HCT116 (cell line): ENCODE data around the gene TF. TPM values are rescaled to one million over a fixed set of nuclear protein-coding genes. Genes with fewer than 3 reads are reported as not detected.

Experiments used
- ATAC-seq: fragments of 200-7000 bp; cut with Tn5 transposase; 2 replicates; pipeline ENCODE4 v1.9.1; 2020; ENCODE audit warnings: mild to moderate bottlenecking, moderate library complexity
- BruUV-seq: library from RNA; stranded (reverse); fragments of 400-500 nt; replicated peaks from 2 replicates; lab custom pipeline; 2021; lab: Mats Ljungman, UMichigan
- CTCF ChIA-PET: fragments of 300-600 bp; sonication (Branson Sonifier 250); formaldehyde crosslinking; loops from one replicate; lab custom pipeline; 2021; ENCODE audit warnings: antibody characterized with exemption; lab: Charles Lee
- POLR2A ChIA-PET: fragments of 300-600, 350-600 bp; sonication (Branson Sonifier 250); formaldehyde crosslinking; loops from one replicate; lab custom pipeline; 2021; ENCODE audit warnings: antibody characterized with exemption; lab: Charles Lee
- RAD21 ChIA-PET, 2 experiments: fragments of 300-600 bp; sonication (Branson Sonifier 250); formaldehyde crosslinking; loops; one replicate each; lab custom pipeline; 2023; ENCODE audit warnings: low total read pairs in 2 of 2; ENCODE audit not compliant: uncharacterized antibody in 2 of 2, unreplicated experiment in 2 of 2, low non-redundant PET in 1 of 2; lab: Charles Lee
- DNase-seq: peaks from one replicate; pipeline ENCODE4 v3.0.0-alpha.2; 2010; ENCODE audit warnings: low read depth, low spot score
- H2AFZ ChIP-seq: fragments of 200-600 bp; shearing (Covaris generic), sonication (generic); 2 replicates; pipeline ENCODE4 v1.6.1; 2017; ENCODE audit warnings: low read depth, mixed run types, mixed read lengths, antibody characterized with exemption, low read length; ENCODE audit not compliant: poor library complexity, severe bottlenecking
- H3K27ac ChIP-seq: 2 replicates; pipeline ENCODE4 v1.5.1; 2012; ENCODE audit warnings: low read depth, low read length
- H3K27me3 ChIP-seq: fragments of 200-600 bp; sonication (generic); 2 replicates; pipeline ENCODE4 v1.6.1; 2016; ENCODE audit warnings: mixed run types, low read length, mixed read lengths; ENCODE audit not compliant: insufficient read depth
- H3K36me3 ChIP-seq, 2 experiments: fragments of 200-500 bp in 1 of 2; fragments of 200-600 bp in 1 of 2; sonication (Bioruptor generic) in 1 of 2; sonication (generic) in 1 of 2; 2 replicates each; pipeline versions ENCODE4 v1.5.1 to v1.6.1; 2014 to 2016; ENCODE audit warnings: low read length in 2 of 2, inconsistent platforms in 1 of 2, mixed read lengths in 1 of 2, mixed run types in 1 of 2; ENCODE audit not compliant: insufficient read depth in 2 of 2, control insufficient read depth in 1 of 2
- H3K4me1 ChIP-seq, 2 experiments: fragments of 200-600 bp in 1 of 2; sonication (generic) in 1 of 2; 2 replicates each; pipeline versions ENCODE4 v1.5.1 to v1.6.1; 2012 to 2017; ENCODE audit warnings: low read length in 2 of 2, inconsistent platforms in 1 of 2, mild to moderate bottlenecking in 1 of 2, mixed read lengths in 1 of 2, mixed run types in 1 of 2, moderate library complexity in 1 of 2; ENCODE audit not compliant: insufficient read depth in 2 of 2, control insufficient read depth in 1 of 2
- H3K4me2 ChIP-seq: fragments of 200-600 bp; sonication (generic); 2 replicates; pipeline ENCODE4 v1.6.1; 2017; ENCODE audit warnings: mixed run types, low read length, mixed read lengths
- H3K4me3 ChIP-seq, 2 experiments: fragments of 200-600 bp in 1 of 2; sonication (generic) in 1 of 2; replicated peaks in 1 of 2; 2 replicates each; pipeline ENCODE4 v1.5.1; 2011 to 2016; ENCODE audit warnings: low read length in 2 of 2, control low read depth in 1 of 2, low read depth in 1 of 2, mild to moderate bottlenecking in 1 of 2, mixed read lengths in 1 of 2, mixed run types in 1 of 2
- H3K79me2 ChIP-seq: fragments of 200-600 bp; sonication (generic); 2 replicates; pipeline ENCODE4 v1.6.1; 2017; ENCODE audit warnings: mild to moderate bottlenecking, mixed run types, low read length, moderate library complexity, mixed read lengths; ENCODE audit not compliant: insufficient read depth
- H3K9ac ChIP-seq: fragments of 200-600 bp; sonication (generic); 2 replicates; pipeline ENCODE4 v1.6.1; 2016; ENCODE audit warnings: low read length, mixed read lengths
- H3K9me2 ChIP-seq: fragments of 200-600 bp; sonication (generic), shearing (Covaris generic); 2 replicates; pipeline ENCODE4 v1.6.1; 2017; ENCODE audit warnings: mixed run types, mild to moderate bottlenecking, moderate library complexity; ENCODE audit not compliant: insufficient read depth
- H3K9me3 ChIP-seq, 2 experiments: fragments of 200-500 bp in 1 of 2; fragments of 200-600 bp in 1 of 2; sonication (Bioruptor generic) in 1 of 2; sonication (generic) in 1 of 2; 2 replicates each; pipeline ENCODE4 v1.6.1; 2014 to 2017; ENCODE audit warnings: low read length in 2 of 2, mixed read lengths in 2 of 2, inconsistent platforms in 1 of 2, low read depth in 1 of 2, mild to moderate bottlenecking in 1 of 2, mixed run types in 1 of 2, moderate library complexity in 1 of 2; ENCODE audit not compliant: control insufficient read depth in 1 of 2, insufficient read depth in 1 of 2
- H4K20me1 ChIP-seq: fragments of 200-600 bp; sonication (generic), shearing (Covaris generic); 2 replicates; pipeline ENCODE4 v1.6.1; 2017; ENCODE audit warnings: mixed run types, mild to moderate bottlenecking, moderate library complexity; ENCODE audit not compliant: insufficient read depth
- CBX3 ChIP-seq: IDR thresholded peaks from 2 replicates; pipeline ENCODE4 v1.6.1; 2012; ENCODE audit warnings: low read depth
- EGR1 ChIP-seq: IDR thresholded peaks from 2 replicates; pipeline ENCODE4 v1.6.1; 2012; ENCODE audit warnings: low read depth
- ELF1 ChIP-seq: IDR thresholded peaks from 2 replicates; pipeline ENCODE4 v1.6.1; 2012; ENCODE audit warnings: low read depth, borderline replicate concordance
- EZH2 ChIP-seq: fragments of 200-600 bp; sonication (generic); IDR thresholded peaks from 2 replicates; pipeline ENCODE4 v1.6.1; 2017; ENCODE audit warnings: antibody characterized with exemption, mixed run types
- EZH2phosphoT487 ChIP-seq: fragments of 200-600 bp; IDR thresholded peaks from 2 replicates; pipeline ENCODE4 v1.6.1; 2018; ENCODE audit warnings: antibody characterized with exemption, borderline replicate concordance
- POLR2A ChIP-seq: IDR thresholded peaks from 2 replicates; pipeline ENCODE4 v1.7.0; 2011; ENCODE audit warnings: borderline replicate concordance; ENCODE audit not compliant: insufficient read depth, insufficient read length; ENCODE audit errors: extremely low read depth
- SIN3A ChIP-seq: IDR thresholded peaks from 2 replicates; pipeline ENCODE4 v1.6.1; 2012; ENCODE audit warnings: low read depth
- SRF ChIP-seq: IDR thresholded peaks from 2 replicates; pipeline ENCODE4 v1.6.1; 2012; ENCODE audit warnings: low read depth
- TCF7L2 ChIP-seq: IDR thresholded peaks from 2 replicates; pipeline ENCODE4 v1.7.0; 2011; ENCODE audit warnings: borderline replicate concordance, inconsistent platforms; ENCODE audit not compliant: insufficient read depth, insufficient read length; ENCODE audit errors: extremely low read depth
- YY1 ChIP-seq: IDR thresholded peaks from 2 replicates; pipeline ENCODE4 v1.6.1; 2011; ENCODE audit warnings: low read length, low read depth, moderate library complexity, mild to moderate bottlenecking; ENCODE audit not compliant: insufficient replicate concordance; ENCODE audit errors: extremely low read depth
- ZFX ChIP-seq: fragments of 450-650 bp; IDR thresholded peaks from 2 replicates; pipeline ENCODE4 v1.6.1; 2017
- ZNF274 ChIP-seq: fragments of 200-500 bp; sonication (Bioruptor generic); IDR thresholded peaks from 2 replicates; pipeline ENCODE4 v1.6.1; 2014; ENCODE audit warnings: mild to moderate bottlenecking, low read depth, low read length, inconsistent platforms
- intact Hi-C: fragments of 100-400 bp; cut with micrococcal nuclease; formaldehyde crosslinking; loops from 2 replicates; pipeline ENCODE4 v1.10.0; 2022
- total RNA-seq: library from RNA; stranded (reverse); gene quantifications from one replicate; pipeline ENCODE4 v1.2.1, GENCODE V29; 2021; ENCODE audit not compliant: unreplicated experiment
- TF ChIP-seq, protein P1 (sequence below), 3 experiments: fragments of 200-600 bp in 1 of 3; sonication (generic) in 1 of 3; IDR thresholded peaks in 2 of 3; conservative IDR thresholded peaks in 1 of 3; 2 replicates each; pipeline ENCODE4 v1.5.1; 2012 to 2017; ENCODE audit warnings: low read depth in 2 of 3, low read length in 2 of 3, antibody characterized with exemption in 1 of 3, borderline replicate concordance in 1 of 3, control low read depth in 1 of 3, mild to moderate bottlenecking in 1 of 3, mixed read lengths in 1 of 3, mixed run types in 1 of 3, moderate library complexity in 1 of 3; ENCODE audit not compliant: insufficient read depth in 1 of 3
- TF ChIP-seq, protein P2 (sequence below): IDR thresholded peaks from 2 replicates; pipeline ENCODE4 v1.6.1; 2012

The TF gene
- total RNA-seq, 1 experiment from 2014 or later, result 10.4 TPM

DNA sequence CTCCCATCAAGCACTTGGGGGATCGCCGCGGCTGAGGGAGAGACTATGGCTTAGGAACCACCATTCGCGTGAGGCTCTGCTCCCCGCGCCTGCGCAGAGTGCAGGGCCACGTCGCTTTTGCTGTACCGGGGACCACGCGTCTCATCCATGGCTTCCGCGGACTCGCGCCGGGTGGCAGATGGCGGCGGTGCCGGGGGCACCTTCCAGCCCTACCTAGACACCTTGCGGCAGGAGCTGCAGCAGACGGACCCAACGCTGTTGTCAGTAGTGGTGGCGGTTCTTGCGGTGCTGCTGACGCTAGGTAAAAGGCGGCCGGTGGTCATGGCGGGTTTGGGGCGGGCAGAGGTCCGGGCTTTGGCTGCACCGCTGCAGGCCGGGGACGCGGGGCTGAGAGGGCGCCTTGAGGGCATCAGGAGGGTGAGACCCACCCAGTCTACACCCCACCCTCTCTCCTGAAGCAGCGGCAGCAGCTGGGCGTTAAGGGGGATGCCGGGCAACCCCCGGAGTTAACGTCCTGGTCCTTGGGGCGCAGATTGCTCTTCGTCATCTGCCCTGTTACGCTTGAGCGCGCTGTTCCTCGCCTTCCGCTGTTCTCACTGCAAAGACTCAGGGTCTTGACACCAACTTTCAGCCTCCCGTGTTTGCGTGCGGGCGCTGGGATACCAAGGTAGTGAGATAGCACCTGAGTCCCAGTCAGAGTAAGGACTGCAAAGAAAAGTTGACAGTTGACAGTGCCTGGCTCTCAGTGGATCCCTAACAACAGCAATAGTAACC lies 59.7 kb downstream of the TF start, which contains the start of gene SRPRB (continued):
- TF ChIP-seq, protein P1, sequence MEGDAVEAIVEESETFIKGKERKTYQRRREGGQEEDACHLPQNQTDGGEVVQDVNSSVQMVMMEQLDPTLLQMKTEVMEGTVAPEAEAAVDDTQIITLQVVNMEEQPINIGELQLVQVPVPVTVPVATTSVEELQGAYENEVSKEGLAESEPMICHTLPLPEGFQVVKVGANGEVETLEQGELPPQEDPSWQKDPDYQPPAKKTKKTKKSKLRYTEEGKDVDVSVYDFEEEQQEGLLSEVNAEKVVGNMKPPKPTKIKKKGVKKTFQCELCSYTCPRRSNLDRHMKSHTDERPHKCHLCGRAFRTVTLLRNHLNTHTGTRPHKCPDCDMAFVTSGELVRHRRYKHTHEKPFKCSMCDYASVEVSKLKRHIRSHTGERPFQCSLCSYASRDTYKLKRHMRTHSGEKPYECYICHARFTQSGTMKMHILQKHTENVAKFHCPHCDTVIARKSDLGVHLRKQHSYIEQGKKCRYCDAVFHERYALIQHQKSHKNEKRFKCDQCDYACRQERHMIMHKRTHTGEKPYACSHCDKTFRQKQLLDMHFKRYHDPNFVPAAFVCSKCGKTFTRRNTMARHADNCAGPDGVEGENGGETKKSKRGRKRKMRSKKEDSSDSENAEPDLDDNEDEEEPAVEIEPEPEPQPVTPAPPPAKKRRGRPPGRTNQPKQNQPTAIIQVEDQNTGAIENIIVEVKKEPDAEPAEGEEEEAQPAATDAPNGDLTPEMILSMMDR (IDR thresholded peaks at IDR 0.05 in 2 of 3, conservative IDR thresholded peaks at IDR 0.05 in 1 of 3; ENCODE audit: borderline replicate concordance in 1 of 3, insufficient read depth in 1 of 3, low read depth in 2 of 3, low read length in 2 of 3), result no peak
- TF ChIP-seq ZFX (peak; percentile 47; the same call in 1 of the 2 replicates), TCF7L2 (peak; percentile 17), EGR1 (no peak)

DNA sequence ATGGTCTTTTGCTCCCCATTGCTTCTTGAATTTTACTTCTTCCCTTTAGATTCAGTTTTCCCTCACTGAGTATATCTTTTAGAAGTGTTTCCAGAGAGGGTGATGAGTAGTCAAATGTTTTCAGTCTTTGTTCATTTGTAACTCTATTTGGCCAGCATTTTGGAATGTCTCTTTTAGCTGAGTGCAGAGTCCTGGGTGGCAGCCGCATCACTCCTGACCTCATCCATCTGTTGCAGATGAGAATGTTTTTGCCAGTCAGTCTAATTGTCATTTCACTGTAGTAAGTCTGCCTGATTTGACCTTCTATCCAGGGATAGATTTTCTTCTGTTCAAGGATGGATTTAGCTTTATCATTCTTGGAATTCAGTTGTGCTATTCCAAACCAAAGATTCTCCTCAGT lies 66.7 kb downstream of the TF start:
- H3K4me2 ChIP-seq, result no peak overlapping the region
- no peaks in the 10 kb centered on the region for H4K20me1 ChIP-seq
- intact Hi-C loops, result loop anchor here (10.0 kb wide), 1 partner anchor 662 kb away; no protein-coding TSS in a partner anchor
- BruUV-seq, result no TSS peak
- peaks cover 30 to 35% of the 10 kb centered on the region in 2 experiments; a peak in 3 of 4 replicates for H3K36me3 ChIP-seq
- DNase-seq (no peak), ATAC-seq (no peak)
- no peak overlapping the region for H3K4me3 ChIP-seq
- no peak overlapping the region for H3K9ac ChIP-seq
- no peak overlapping the region for H3K27ac ChIP-seq
- TF ChIP-seq ELF1, result no peak
- TF ChIP-seq, protein P2, sequence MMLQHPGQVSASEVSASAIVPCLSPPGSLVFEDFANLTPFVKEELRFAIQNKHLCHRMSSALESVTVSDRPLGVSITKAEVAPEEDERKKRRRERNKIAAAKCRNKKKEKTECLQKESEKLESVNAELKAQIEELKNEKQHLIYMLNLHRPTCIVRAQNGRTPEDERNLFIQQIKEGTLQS, result no peak
- no peak for TF ChIP-seq YY1
- no peak for TF ChIP-seq EZH2
- no peak for TF ChIP-seq SRF
- TF ChIP-seq, protein P1 (IDR thresholded peaks at IDR 0.05 in 2 of 3, conservative IDR thresholded peaks at IDR 0.05 in 1 of 3; ENCODE audit: borderline replicate concordance in 1 of 3, insufficient read depth in 1 of 3, low read depth in 2 of 3, low read length in 2 of 3), result no peak
- TF ChIP-seq TCF7L2, result no peak
- TF ChIP-seq EZH2phosphoT487, result no peak
- TF ChIP-seq CBX3, result no peak
- TF ChIP-seq POLR2A, result no peak
- no peak for TF ChIP-seq ZNF274
- TF ChIP-seq SIN3A, result no peak
- no peaks in the 10 kb centered on the region for H3K4me1 ChIP-seq
- ChIA-PET CTCF (no interaction called here), POLR2A (no interaction called here), RAD21 (no interaction called here)
- no peaks in the 10 kb centered on the region for H3K27me3 ChIP-seq
- no peaks in the 10 kb centered on the region for H3K9me3 ChIP-seq
- no peak overlapping the region for H2AFZ ChIP-seq
- peaks cover 13% of the 10 kb centered on the region for H3K79me2 ChIP-seq
- no peaks in the 10 kb centered on the region for H3K9me2 ChIP-seq
